ENCODE data around the gene OR2V2. TPM values are rescaled to one million over a fixed set of nuclear protein-coding genes. Genes with fewer than 3 reads are reported as not detected.

The OR2V2 gene
- total and polyA plus RNA-seq, 2 donors (not counting 3 experiments of a cell fraction or from before 2014, with no cell fraction given): not detected

- TF ChIP-seq MAX (IDR thresholded peaks at IDR 0.05; ENCODE audit: insufficient read depth, insufficient read length) (no peak), MYC (IDR thresholded peaks at IDR 0.05; ENCODE audit: low read depth, low read length) (no peak), JUN (IDR thresholded peaks at IDR 0.05; ENCODE audit: borderline replicate concordance, insufficient read depth, insufficient read length, low read depth) (no peak), CTCF (IDR thresholded peaks at IDR 0.05; ENCODE audit: extremely low read depth in 1 of 2, insufficient read depth in 1 of 2, low read depth in 1 of 2, low read length in 2 of 2) (no peak), EZH2 (IDR thresholded peaks at IDR 0.05; ENCODE audit: borderline replicate concordance, low read depth, low read length, severe bottlenecking) (no peak)
- intact Hi-C loops (cut with micrococcal nuclease) (no loop called here), dilution Hi-C loops (cut with MboI; ENCODE audit: extremely low pct_ligation_motif_present, low sequenced_read_pairs) (no loop called here)
- ChIA-PET CTCF (interaction anchor here (1.1 to 2.0 kb wide), 4 partner anchors 10 to 314 kb away, joined by 3 to 11 read pairs (median 7); no protein-coding TSS in a partner anchor), POLR2A (interaction anchor here (0.6 kb wide), 1 partner anchor 246 kb away, joined by 3 read pairs; no protein-coding TSS in a partner anchor)
- Histone ChIP-seq H3K9me3 (replicated peaks; ENCODE audit: control insufficient read depth, insufficient read depth, low read length) (no peaks in the 10 kb centered on the region), H2AFZ (ENCODE audit: low read depth, low read length) (no peak overlapping the region), H3K36me3 (ENCODE audit: control insufficient read depth in 2 of 2, extremely low read depth in 1 of 2, insufficient read depth in 2 of 2, low read length in 2 of 2) (no peaks in the 10 kb centered on the region), H3K9me1 (replicated peaks; ENCODE audit: control insufficient read depth, extremely low read depth, insufficient read depth, low read length) (no peaks in the 10 kb centered on the region), H3K27me3 (ENCODE audit: control insufficient read depth in 2 of 2, insufficient read depth in 2 of 2, low read length in 2 of 2) (peaks cover 4 to 15% of the 10 kb centered on the region in 2 experiments), H3K9ac (replicated peaks; ENCODE audit: extremely low read depth, insufficient read depth, low read length) (no peak overlapping the region), H3K4me2 (ENCODE audit: insufficient read depth, low read length) (no peak overlapping the region), H3K79me2 (ENCODE audit: control insufficient read depth, insufficient read depth, low read length) (no peaks in the 10 kb centered on the region), H4K20me1 (replicated peaks; ENCODE audit: control insufficient read depth, extremely low read depth, insufficient read depth, low read length) (no peaks in the 10 kb centered on the region), H3K4me3 (replicated peaks in 1 of 3; ENCODE audit: insufficient read depth in 1 of 3, low read depth in 1 of 3, low read length in 3 of 3) (no peak overlapping the region), H3K27ac (ENCODE audit: insufficient read depth, low read depth, low read length) (no peak overlapping the region), H3K4me1 (ENCODE audit: control insufficient read depth, extremely low read depth, insufficient read depth, low read length) (no peaks in the 10 kb centered on the region)
- DNase-seq (ENCODE audit: low read depth, low spot score) (no peak), FAIRE-seq (no peak)
- BruUV-seq (replicated peaks): no TSS peak
These were observed 48.4 kb upstream of the OR2V2 start for GRCh38 chr5:181098762-181099601.

Measured in endothelial cell of umbilical vein (primary cell).